GM12891 (cell line): ENCODE data around the gene ETV6.

Experiments used
- PAX5 ChIP-seq: IDR thresholded peaks from 2 replicates; pipeline ENCODE4 v1.6.1; 2011; ENCODE audit warnings: low read length, moderate library complexity, mild to moderate bottlenecking; ENCODE audit not compliant: insufficient read depth, severe bottlenecking
- POLR2A ChIP-seq: IDR thresholded peaks from 2 replicates; pipeline ENCODE4 v1.6.1; 2011; ENCODE audit warnings: low read depth, low read length, control low read depth
- POLR2AphosphoS5 ChIP-seq: IDR thresholded peaks from 2 replicates; pipeline ENCODE4 v1.6.1; 2011; ENCODE audit warnings: low read depth, low read length, control low read depth
- SPI1 ChIP-seq: IDR thresholded peaks from 2 replicates; pipeline ENCODE4 v1.6.1; 2011; ENCODE audit warnings: low read depth, low read length, control low read depth

DNA sequence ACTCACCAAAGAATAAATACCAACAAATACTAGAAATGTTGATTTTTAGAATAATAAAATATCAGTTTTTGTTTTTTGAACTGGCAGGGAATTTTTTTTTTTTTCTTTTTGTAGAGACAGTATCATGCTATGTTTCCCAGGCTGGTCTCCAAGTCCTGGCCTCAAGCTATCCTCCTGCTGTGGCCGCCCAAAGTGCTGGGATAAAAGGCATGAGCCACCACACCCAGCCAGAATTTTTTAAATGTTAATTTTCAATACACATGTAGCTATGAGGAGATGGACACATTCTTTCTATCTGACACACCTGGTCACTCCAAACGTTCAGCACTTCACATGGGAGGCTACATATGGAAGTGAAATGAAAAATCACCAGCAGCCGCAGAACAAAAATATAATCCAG is 126.8 kb downstream of the ETV6 start:
- no peak for TF ChIP-seq POLR2AphosphoS5
- TF ChIP-seq POLR2A = no peak
- no peak for TF ChIP-seq SPI1
- no peak for TF ChIP-seq PAX5
